ENCODE results near the gene KANK4.
"Not testable (repeated sequence)": the region's sequence is repeated elsewhere in the genome, so short reads cannot be mapped to it uniquely, and the experiment has no call there.

KANK4 gene

GRCh38 chr1:62271948-62272728, 47.1 kb downstream of the KANK4 start:
- DNase-seq (ENCODE audit: low read depth) = no peak

DNA sequence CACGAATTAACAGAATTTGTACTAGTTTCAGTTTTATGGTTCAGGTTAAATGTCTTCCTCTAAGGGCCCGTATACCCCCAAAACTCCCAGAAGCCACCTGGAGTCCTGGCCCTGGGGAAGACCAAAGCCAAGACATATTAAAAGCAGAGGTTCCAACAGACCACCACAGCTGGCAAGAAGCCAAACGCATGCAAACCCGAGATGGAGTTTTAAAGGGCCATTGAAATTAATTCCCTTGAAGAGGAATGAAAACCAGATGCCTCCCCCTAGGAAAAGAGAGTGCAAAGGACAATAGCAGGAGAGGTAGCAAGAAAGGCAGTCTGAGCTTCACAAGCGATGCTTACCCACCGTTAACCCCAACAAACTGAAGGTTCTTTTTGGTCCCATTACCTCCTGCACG, 48.1 kb downstream of the KANK4 start:
- DNase-seq (ENCODE audit: low read depth) = no peak

DNA sequence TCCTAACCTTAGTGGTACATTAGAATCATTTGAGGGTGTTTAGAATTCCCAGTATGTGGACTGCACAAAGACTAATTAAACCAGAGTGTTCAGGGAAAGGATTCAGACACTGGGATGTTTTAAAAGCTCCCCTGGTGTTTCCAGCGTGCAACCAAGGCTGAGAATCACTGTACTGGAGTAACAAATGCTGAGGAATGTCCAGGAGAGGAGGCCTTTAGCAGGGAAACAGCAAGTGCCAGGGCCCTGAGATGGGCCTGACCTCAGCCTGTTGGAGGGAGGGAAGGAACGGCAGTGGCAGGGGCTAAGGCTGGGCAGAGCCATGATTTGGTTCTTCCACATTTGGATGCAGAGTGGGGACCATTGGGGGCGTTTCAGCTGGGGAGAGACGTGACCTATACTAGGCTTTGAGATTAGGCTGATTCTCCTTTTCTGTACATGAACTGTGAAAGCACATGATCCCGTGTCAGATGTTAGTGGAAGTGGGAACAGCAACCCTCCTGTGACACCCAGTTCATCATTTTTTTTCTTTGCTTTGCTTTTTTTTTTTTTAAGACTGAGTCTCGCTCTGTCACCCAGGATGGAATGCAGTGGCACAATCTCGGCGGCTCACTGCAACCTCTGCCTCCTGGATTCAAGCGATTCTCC, 49.3 kb downstream of the KANK4 start:
- no peak for DNase-seq (ENCODE audit: low read depth)

GRCh38 chr1:62269439-62269838, 49.8 kb downstream of the KANK4 start:
- DNase-seq (ENCODE audit: low read depth) = no peak

GRCh38 chr1:62268315-62268714, 50.9 kb downstream of the KANK4 start:
- no peak for DNase-seq (ENCODE audit: low read depth)

- DNase-seq (ENCODE audit: low read depth) = no peak
Measured at GRCh38 chr1:62265956-62266935, 53.0 kb downstream of the KANK4 start.

DNA sequence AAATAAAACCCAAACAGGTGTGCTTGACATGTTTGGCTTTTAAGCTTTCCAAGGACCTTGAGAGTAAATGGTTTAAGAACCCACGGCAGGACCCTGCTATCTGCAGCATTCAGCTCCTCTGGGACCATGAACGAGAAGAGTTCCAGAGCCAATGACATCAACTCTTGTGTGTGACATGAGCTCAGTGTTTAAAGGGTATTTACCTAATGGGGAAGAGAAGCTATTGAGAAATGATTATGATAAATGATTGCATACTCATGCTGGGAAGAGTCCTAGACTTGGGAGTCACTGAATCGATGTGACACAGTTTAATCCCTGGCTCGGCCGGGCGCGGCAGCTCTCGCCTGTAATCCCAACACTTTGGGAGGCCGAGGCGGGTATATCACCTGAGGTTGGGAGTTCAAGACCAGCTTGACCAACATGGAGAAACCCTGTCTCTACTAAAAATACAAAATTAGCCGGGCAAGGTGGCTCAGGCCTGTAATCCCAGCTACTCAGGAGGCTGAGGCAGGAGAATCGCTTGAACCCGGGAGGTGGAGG, 55.4 kb downstream of the KANK4 start:
- no peak for DNase-seq (ENCODE audit: low read depth)

DNA sequence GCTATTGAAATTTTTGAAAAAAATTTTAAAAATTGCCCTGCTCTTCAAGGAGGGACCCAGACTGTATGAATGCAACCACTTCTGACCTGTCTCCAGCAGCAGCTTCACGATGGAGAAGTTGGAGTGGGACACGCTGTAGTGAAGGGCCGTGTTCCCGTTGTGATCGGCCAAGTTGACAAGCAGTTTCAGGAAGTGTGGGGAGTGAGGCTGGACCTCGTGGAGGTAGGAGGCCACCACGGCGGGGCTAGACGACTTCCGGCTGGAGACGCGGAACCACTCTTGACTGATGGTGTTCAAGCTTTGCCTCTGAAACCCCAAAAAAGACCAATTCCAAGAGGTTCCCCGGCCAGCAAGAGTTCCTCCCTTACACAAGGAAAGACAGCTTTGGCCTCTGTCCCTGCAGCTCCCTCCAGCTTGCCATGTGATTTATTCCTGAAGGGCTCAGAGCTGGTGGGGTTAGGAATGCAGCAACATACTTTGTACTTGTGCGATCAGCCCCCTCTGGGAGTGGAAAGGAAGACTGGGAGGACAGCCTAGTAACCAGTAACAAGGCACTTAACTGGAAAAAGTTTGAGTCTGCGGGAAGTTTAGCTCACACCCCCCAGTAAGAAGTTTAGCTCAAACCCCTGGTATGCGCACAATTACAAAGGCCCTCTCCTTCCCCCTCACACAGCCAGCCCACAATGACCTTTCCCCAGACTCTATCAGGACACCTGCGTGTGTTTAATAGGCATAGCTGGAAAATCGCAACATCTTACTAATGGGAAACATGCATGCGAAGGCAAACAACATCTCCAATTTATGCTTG, 56.0 kb downstream of the KANK4 start:
- DNase-seq (ENCODE audit: low read depth) = no peak

DNA sequence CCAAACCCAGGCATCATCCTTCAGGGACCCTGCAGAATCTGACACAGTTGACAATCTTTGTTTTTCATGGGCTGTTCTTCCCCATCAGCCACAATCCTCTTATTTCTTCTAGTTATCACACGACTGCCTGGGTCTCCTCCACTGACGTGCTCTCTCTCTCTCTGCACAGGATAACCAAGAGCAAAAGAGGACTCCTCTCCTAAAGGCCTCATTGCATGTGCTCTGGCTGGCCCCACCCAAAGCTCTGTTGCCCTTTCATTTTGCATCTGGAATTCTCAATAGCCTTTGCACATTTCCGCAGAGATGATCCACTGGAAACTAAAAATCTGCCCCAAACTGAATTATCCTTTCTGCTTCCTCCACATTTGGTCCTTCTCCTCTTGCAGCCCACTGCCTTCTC, 58.5 kb downstream of the KANK4 start:
- DNase-seq (ENCODE audit: low read depth) = no peak

DNA sequence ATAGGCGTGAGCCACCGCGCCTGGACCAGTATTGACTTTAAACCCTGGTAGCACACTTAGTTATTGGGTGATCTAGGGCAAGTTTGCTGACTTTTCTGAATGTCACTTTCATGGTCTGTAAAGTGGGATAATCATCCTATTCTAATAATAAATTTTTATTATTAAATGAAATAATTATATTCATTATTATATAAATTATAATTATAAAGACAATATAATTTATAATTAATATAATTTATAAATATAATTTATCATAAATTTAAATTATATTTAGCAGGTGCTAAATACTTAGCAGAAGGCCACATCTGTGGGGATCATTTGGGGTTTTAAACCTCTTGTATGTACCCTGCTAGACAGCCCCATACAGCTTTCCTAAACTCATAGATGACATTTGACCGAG, 59.7 kb downstream of the KANK4 start:
- DNase-seq (ENCODE audit: low read depth) = no peak

DNA sequence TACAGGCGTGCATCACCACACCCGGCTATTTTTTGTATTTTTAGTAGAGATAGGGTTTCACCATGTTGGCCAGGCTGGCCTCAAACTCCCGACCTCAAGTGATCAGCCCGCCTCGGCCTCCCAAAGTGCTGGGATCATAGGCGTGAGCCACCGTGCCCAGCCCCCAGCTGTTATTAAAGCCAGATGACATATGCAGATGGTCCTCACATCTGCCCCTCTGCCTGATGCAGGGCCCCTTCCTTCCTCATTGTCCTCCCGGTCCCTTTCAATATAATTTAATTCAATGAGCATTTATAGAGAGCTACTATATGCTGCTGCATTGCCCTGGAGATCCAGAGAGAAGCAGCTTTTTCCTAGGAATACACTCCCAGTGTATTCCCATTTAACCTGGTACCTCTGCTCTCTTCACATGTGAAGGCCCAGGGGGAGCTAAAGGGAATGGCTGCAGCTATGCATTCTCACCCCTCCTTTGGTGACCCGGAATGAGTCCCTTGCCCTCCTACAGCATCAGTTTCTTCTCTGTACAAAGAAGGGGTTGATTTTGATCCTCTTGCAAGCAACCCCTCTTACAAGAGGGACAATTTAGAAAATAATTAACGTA, 69.0 kb downstream of the KANK4 start:
- no peak for DNase-seq (ENCODE audit: low read depth)

DNA sequence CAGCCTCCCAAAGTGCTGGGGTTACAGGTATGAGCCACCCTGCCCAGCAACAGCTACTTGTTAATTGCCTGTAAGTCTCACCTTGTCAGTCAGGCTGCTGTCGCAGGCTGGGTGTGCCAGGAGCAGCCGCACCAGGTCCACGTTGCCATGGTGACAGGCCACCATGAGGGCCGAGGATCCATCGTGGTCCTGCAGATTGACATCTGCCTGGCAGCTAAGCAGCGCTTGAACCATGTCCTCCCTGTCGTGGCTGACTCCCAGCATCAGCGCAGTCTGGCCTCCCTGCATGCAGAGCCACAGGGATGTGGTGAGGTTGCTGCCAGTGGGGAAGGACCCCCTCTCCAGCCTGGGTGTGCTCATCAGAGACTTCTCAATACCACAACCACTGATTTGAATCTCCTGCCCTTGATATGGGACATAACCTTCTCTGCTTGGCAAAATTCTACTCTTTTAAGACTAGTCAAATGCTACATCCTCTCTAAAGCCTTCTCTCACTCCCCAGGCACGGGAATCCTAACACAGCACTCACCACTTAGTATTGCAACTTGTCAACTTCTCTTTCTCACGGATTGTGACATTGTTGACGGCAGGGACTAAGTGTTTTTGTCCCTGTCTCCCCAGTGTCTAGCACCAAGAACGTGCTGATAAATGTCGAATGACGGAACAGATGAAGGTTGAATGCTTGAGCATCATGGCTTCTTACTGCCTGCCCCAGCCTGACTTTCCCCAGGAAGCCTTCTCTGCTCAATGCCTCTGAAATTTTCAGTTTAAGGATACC, 71.7 kb downstream of the KANK4 start:
- DNase-seq (ENCODE audit: low read depth) = no peak

DNA sequence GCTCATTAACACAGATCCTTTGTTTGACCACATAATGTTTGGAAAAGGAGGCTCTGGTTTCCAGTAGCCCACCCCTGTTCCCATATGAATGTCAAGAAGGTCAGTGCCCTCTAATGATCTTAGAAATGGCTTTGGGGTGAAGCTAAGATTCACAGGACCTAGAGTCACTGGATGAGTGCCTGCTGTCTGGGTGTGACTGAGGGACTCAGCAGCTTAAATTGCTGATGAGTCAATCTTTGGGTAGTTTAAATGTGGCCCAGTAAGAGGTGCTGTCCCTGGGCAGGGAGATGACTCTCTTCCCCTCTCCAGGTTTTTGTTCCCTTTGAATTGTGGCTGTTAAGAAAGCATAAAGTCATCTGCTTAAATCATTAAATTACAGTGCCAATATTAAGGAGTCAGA, 74.0 kb downstream of the KANK4 start:
- no peak for DNase-seq (ENCODE audit: low read depth)

GRCh38 chr1:62244380-62244779, 74.9 kb downstream of the KANK4 start:
- DNase-seq (ENCODE audit: low read depth) = not testable (repeated sequence)

DNA sequence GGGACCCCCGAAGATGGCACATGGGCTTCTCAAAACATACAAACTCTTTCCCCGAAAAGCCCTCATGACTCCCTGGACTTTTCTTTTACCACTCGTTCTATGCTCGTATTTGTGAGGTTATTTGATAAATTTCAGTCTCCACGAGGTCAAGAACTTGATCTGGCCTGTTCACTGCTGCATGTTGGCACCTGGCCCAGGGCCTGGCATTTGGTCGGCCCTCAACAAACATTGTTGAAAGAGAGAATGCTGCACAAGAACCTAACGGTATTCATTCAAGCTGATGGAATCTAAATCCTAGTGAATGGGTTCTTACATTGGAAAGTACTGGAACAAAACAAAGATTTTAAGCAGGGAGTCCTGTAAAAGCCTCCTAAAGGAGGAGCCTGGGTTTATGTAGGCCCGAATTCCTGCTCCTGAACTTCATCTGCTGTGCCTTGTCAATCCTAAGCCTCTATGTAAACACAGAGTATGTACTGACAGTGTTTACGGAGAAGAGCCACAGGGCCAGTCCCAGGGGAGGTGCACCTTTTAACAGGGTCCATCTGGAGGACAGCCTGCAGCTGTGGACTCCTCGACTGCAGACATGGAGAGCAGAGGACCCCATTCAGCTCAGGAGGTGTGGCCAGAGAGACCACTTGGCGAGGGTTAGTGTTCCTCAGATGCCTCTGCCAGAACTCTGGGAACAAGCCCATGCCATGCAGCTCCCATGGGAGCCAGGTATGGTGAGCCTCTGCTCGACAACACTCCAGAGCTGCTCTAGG, 77.7 kb downstream of the KANK4 start:
- no peak for DNase-seq (ENCODE audit: low read depth)

DNA sequence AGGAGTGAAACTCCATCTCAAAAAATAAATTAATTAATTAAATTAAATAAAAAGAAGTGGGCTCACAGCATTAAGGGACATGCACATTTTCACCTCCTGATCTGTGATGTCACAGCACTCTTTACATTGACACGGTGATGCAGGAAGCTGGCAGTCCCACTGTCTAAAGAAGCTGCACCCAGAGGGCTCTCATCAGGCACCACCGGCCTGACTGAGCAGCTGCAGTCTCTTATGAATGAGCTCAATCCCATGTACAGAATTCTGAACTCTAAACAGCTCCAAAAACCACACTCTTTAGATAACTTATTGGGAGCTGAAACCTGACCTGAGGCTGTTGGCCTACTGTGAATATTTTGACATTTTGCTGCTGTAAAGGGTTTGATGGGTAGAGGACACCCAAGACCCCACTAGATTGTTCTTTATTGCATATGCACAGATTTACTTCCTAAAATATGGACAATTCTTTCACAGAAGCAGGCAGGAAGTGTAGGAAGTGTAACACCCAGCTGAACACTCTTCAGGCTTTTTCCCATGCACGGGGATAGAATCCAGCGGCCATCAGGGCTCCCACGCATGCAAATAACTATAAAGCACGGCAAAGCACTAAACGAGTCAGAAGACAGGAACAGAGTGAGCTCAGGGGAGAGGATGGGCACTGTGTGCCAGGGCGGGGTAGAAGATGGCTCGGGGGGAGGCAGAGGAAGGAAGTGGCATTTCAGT, 78.4 kb downstream of the KANK4 start:
- no peak for DNase-seq (ENCODE audit: low read depth)

GRCh38 chr1:62239652-62240403, 79.4 kb downstream of the KANK4 start:
- not testable (repeated sequence) for DNase-seq (ENCODE audit: low read depth)

GRCh38 chr1:62238507-62238906, 80.7 kb downstream of the KANK4 start:
- DNase-seq (ENCODE audit: low read depth) = no peak
